ENCODE results near the gene TAF5.
"Not testable (repeated sequence)": the region's sequence is repeated elsewhere in the genome, so short reads cannot be mapped to it uniquely, and the experiment has no call there.

- not testable (repeated sequence) for TF ChIP-seq POLR2AphosphoS5 (IDR thresholded peaks at IDR 0.05; ENCODE audit: low read depth); EZH2 (IDR thresholded peaks at IDR 0.05; ENCODE audit: low read depth, unreplicated experiment); CREB1 (CRISPR knock-in tag; IDR thresholded peaks at IDR 0.05; ENCODE audit: low read depth); CTCF (conservative IDR thresholded peaks at IDR 0.05; ENCODE audit: low read depth in 2 of 2); EZH2phosphoT487 (IDR thresholded peaks at IDR 0.05; ENCODE audit: unreplicated experiment); ZNF331 (CRISPR knock-in tag; IDR thresholded peaks at IDR 0.05; ENCODE audit: low read depth); ETS1 (IDR thresholded peaks at IDR 0.05); NANOG (IDR thresholded peaks at IDR 0.05; ENCODE audit: borderline replicate concordance); JUNB (IDR thresholded peaks at IDR 0.05; ENCODE audit: unreplicated experiment); STAT1 (IDR thresholded peaks at IDR 0.05; ENCODE audit: unreplicated experiment)
- TF ChIP-seq, protein P1, sequence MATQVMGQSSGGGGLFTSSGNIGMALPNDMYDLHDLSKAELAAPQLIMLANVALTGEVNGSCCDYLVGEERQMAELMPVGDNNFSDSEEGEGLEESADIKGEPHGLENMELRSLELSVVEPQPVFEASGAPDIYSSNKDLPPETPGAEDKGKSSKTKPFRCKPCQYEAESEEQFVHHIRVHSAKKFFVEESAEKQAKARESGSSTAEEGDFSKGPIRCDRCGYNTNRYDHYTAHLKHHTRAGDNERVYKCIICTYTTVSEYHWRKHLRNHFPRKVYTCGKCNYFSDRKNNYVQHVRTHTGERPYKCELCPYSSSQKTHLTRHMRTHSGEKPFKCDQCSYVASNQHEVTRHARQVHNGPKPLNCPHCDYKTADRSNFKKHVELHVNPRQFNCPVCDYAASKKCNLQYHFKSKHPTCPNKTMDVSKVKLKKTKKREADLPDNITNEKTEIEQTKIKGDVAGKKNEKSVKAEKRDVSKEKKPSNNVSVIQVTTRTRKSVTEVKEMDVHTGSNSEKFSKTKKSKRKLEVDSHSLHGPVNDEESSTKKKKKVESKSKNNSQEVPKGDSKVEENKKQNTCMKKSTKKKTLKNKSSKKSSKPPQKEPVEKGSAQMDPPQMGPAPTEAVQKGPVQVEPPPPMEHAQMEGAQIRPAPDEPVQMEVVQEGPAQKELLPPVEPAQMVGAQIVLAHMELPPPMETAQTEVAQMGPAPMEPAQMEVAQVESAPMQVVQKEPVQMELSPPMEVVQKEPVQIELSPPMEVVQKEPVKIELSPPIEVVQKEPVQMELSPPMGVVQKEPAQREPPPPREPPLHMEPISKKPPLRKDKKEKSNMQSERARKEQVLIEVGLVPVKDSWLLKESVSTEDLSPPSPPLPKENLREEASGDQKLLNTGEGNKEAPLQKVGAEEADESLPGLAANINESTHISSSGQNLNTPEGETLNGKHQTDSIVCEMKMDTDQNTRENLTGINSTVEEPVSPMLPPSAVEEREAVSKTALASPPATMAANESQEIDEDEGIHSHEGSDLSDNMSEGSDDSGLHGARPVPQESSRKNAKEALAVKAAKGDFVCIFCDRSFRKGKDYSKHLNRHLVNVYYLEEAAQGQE (IDR thresholded peaks at IDR 0.05; ENCODE audit: unreplicated experiment) = not testable (repeated sequence)
Measured at GRCh38 chr10:103359493-103359892, 8.3 kb upstream of the TAF5 start.
